ENCODE measurements around the gene S100A6. TPM values are rescaled to one million over a fixed set of nuclear protein-coding genes. Genes with fewer than 3 reads are reported as not detected.
"Not testable (repeated sequence)": the region's sequence is repeated elsewhere in the genome, so short reads cannot be mapped to it uniquely, and the experiment has no call there.

Gene S100A6
- total RNA-seq, 1 donor: 1,187 TPM

- Histone ChIP-seq H3K79me2 (ENCODE audit: insufficient read depth, low read length) (no peaks in the 10 kb centered on the region), H2AFZ (ENCODE audit: low read length) (no peak overlapping the region), H3K4me1 (ENCODE audit: insufficient read depth, low read length) (no peaks in the 10 kb centered on the region), H3K4me3 (ENCODE audit: insufficient read depth, low read length) (no peak overlapping the region), H3K27ac (ENCODE audit: low read depth, low read length) (no peak overlapping the region), H3K4me2 (ENCODE audit: insufficient read depth, low read length) (no peak overlapping the region), H3K36me3 (ENCODE audit: insufficient read depth, low read length) (no peaks in the 10 kb centered on the region), H3K27me3 (ENCODE audit: insufficient read depth, low read length) (no peaks in the 10 kb centered on the region), H4K20me1 (ENCODE audit: insufficient read depth, low read length) (no peaks in the 10 kb centered on the region), H3K9me3 (ENCODE audit: low read depth, low read length) (no peaks in the 10 kb centered on the region)
- no peak for TF ChIP-seq CTCF (IDR thresholded peaks at IDR 0.05; ENCODE audit: extremely low read depth, low read depth, low read length)
- DNase-seq (ENCODE audit: insufficient read length, low spot score, missing footprints): no peak
Observed at GRCh38 chr1:153520818-153521476, 14.8 kb downstream of the S100A6 start.

GRCh38 chr1:153520137-153520691 lies 15.6 kb downstream of the S100A6 start:
- H3K27me3 ChIP-seq (ENCODE audit: insufficient read depth, low read length); H4K20me1 ChIP-seq (ENCODE audit: insufficient read depth, low read length); H2AFZ ChIP-seq (ENCODE audit: low read length); H3K4me3 ChIP-seq (ENCODE audit: insufficient read depth, low read length); H3K36me3 ChIP-seq (ENCODE audit: insufficient read depth, low read length); H3K9me3 ChIP-seq (ENCODE audit: low read depth, low read length); H3K79me2 ChIP-seq (ENCODE audit: insufficient read depth, low read length); H3K4me1 ChIP-seq (ENCODE audit: insufficient read depth, low read length); DNase-seq (ENCODE audit: insufficient read length, low spot score, missing footprints); H3K27ac ChIP-seq (ENCODE audit: low read depth, low read length); H3K4me2 ChIP-seq (ENCODE audit: insufficient read depth, low read length): not testable (repeated sequence)

- H2AFZ ChIP-seq (ENCODE audit: low read length): no peak overlapping the region
- no peak overlapping the region for H3K4me3 ChIP-seq (ENCODE audit: insufficient read depth, low read length)
- no peaks in the 10 kb centered on the region for H3K79me2 ChIP-seq (ENCODE audit: insufficient read depth, low read length)
- H3K27me3 ChIP-seq (ENCODE audit: insufficient read depth, low read length): no peaks in the 10 kb centered on the region
- DNase-seq (ENCODE audit: insufficient read length, low spot score, missing footprints): no peak
- TF ChIP-seq CTCF (IDR thresholded peaks at IDR 0.05; ENCODE audit: extremely low read depth, low read depth, low read length): no peak
- H3K4me2 ChIP-seq (ENCODE audit: insufficient read depth, low read length): no peak overlapping the region
- H3K27ac ChIP-seq (ENCODE audit: low read depth, low read length): no peak overlapping the region
- H3K4me1 ChIP-seq (ENCODE audit: insufficient read depth, low read length): no peaks in the 10 kb centered on the region
- H3K36me3 ChIP-seq (ENCODE audit: insufficient read depth, low read length): no peaks in the 10 kb centered on the region
- no peaks in the 10 kb centered on the region for H4K20me1 ChIP-seq (ENCODE audit: insufficient read depth, low read length)
- no peaks in the 10 kb centered on the region for H3K9me3 ChIP-seq (ENCODE audit: low read depth, low read length)
Observed at GRCh38 chr1:153519242-153519641, 16.5 kb downstream of the S100A6 start.

GRCh38 chr1:153515504-153516394 lies 20.0 kb downstream of the S100A6 start:
- Histone ChIP-seq H3K27me3 (ENCODE audit: insufficient read depth, low read length) (no peaks in the 10 kb centered on the region), H3K4me1 (ENCODE audit: insufficient read depth, low read length) (peaks cover 2% of the 10 kb centered on the region), H3K9me3 (ENCODE audit: low read depth, low read length) (no peaks in the 10 kb centered on the region), H3K79me2 (ENCODE audit: insufficient read depth, low read length) (no peaks in the 10 kb centered on the region), H4K20me1 (ENCODE audit: insufficient read depth, low read length) (no peaks in the 10 kb centered on the region), H3K27ac (ENCODE audit: low read depth, low read length) (no peak overlapping the region), H3K4me3 (ENCODE audit: insufficient read depth, low read length) (no peak overlapping the region), H2AFZ (ENCODE audit: low read length) (no peak overlapping the region), H3K4me2 (ENCODE audit: insufficient read depth, low read length) (no peak overlapping the region), H3K36me3 (ENCODE audit: insufficient read depth, low read length) (no peaks in the 10 kb centered on the region)
- DNase-seq (ENCODE audit: insufficient read length, low spot score, missing footprints): no peak
- no peak for TF ChIP-seq CTCF (IDR thresholded peaks at IDR 0.05; ENCODE audit: extremely low read depth, low read depth, low read length)
